CD14-positive monocyte (primary cell): Measurements from ENCODE around the gene SKOR1. TPM values are rescaled to one million over a fixed set of nuclear protein-coding genes. Genes with fewer than 3 reads are reported as not detected.

Experiments used
- DNase-seq, 3 donors: peaks; one replicate each; pipeline ENCODE4 v3.0.0-alpha.2; 2011 to 2022
- H2AFZ ChIP-seq: 2 replicates; pipeline ENCODE4 v1.6.0; 2012; ENCODE audit warnings: mild to moderate bottlenecking, low read depth, low read length, inconsistent platforms; ENCODE audit not compliant: insufficient read depth, poor library complexity, severe bottlenecking
- H3K27ac ChIP-seq, 2 donors: 1 replicate in 1 of 2; 2 replicates in 1 of 2; pipeline ENCODE4 v1.5.1; 2012 to 2013; ENCODE audit warnings: low read length in 2 of 2, control low read depth in 1 of 2, inconsistent platforms in 1 of 2, low read depth in 1 of 2, mild to moderate bottlenecking in 1 of 2
- H3K27me3 ChIP-seq, 2 donors: one replicate each; pipeline versions ENCODE4 v1.6.0 to v1.6.1; 2011 to 2013; ENCODE audit warnings: low read length in 2 of 2; ENCODE audit not compliant: control insufficient read depth in 2 of 2, insufficient read depth in 2 of 2
- H3K36me3 ChIP-seq, 2 donors: replicated peaks in 1 of 2; 1 replicate in 1 of 2; 2 replicates in 1 of 2; pipeline versions ENCODE4 v1.5.1 to v1.6.1; 2012 to 2013; ENCODE audit warnings: low read length in 2 of 2, control low read depth in 1 of 2, inconsistent platforms in 1 of 2, mild to moderate bottlenecking in 1 of 2; ENCODE audit not compliant: insufficient read depth in 2 of 2, control insufficient read depth in 1 of 2
- H3K4me1 ChIP-seq, 2 donors: 1 replicate in 1 of 2; 2 replicates in 1 of 2; pipeline versions ENCODE4 v1.5.1 to v1.6.1; 2012 to 2013; ENCODE audit warnings: low read length in 2 of 2, control low read depth in 1 of 2, inconsistent platforms in 1 of 2, mild to moderate bottlenecking in 1 of 2, moderate library complexity in 1 of 2; ENCODE audit not compliant: insufficient read depth in 2 of 2, control insufficient read depth in 1 of 2
- H3K4me2 ChIP-seq: replicated peaks from 2 replicates; pipeline ENCODE3; 2012; ENCODE audit warnings: low read length, moderate library complexity, mild to moderate bottlenecking; ENCODE audit not compliant: poor library complexity, severe bottlenecking; ENCODE audit errors: extremely low read depth
- H3K4me3 ChIP-seq, 3 experiments: fragments of 200-600 bp in 1 of 3; sonication (generic) in 1 of 3; replicated peaks in 1 of 3; 1 replicate in 2 of 3; 2 replicates in 1 of 3; pipeline ENCODE4 v1.5.1; 2011 to 2013; ENCODE audit warnings: low read length in 3 of 3, mild to moderate bottlenecking in 3 of 3, control low read depth in 2 of 3, low read depth in 2 of 3, inconsistent platforms in 1 of 3, moderate library complexity in 1 of 3
- H3K79me2 ChIP-seq: 2 replicates; pipeline ENCODE4 v1.6.0; 2012; ENCODE audit warnings: mild to moderate bottlenecking, control low read depth, inconsistent platforms, low read length, moderate library complexity; ENCODE audit not compliant: insufficient read depth
- H3K9ac ChIP-seq: 2 replicates; pipeline ENCODE4 v1.6.0; 2017; ENCODE audit warnings: low read length, mild to moderate bottlenecking; ENCODE audit not compliant: insufficient read depth, poor library complexity, severe bottlenecking
- H3K9me3 ChIP-seq, 2 donors: replicated peaks in 1 of 2; 1 replicate in 1 of 2; 2 replicates in 1 of 2; pipeline versions ENCODE4 v1.5.1 to v1.6.1; 2012 to 2013; ENCODE audit warnings: low read length in 2 of 2, control low read depth in 1 of 2; ENCODE audit not compliant: control insufficient read depth in 1 of 2, insufficient read depth in 1 of 2
- H4K20me1 ChIP-seq: 2 replicates; pipeline ENCODE4 v1.6.0; 2012; ENCODE audit warnings: mild to moderate bottlenecking, low read length, control low read depth, moderate library complexity; ENCODE audit not compliant: insufficient read depth
- H3K27ac Mint-ChIP-seq, 7 donors: one replicate each; pipeline ENCODE4 v1.8.0; 2020; ENCODE audit warnings: mild to moderate bottlenecking in 7 of 7, mixed read lengths in 7 of 7, moderate library complexity in 6 of 7, inconsistent platforms in 2 of 7
- H3K27me3 Mint-ChIP-seq, 3 donors: one replicate each; pipeline ENCODE4 v1.8.0; 2021 to 2022; ENCODE audit warnings: low read depth in 3 of 3, mild to moderate bottlenecking in 3 of 3, mixed read lengths in 3 of 3, moderate library complexity in 3 of 3, inconsistent platforms in 1 of 3
- H3K36me3 Mint-ChIP-seq, 2 donors: one replicate each; pipeline ENCODE4 v1.8.0; 2020; ENCODE audit warnings: mixed read lengths in 2 of 2, inconsistent platforms in 1 of 2, mild to moderate bottlenecking in 1 of 2
- H3K4me1 Mint-ChIP-seq: one replicate; pipeline ENCODE4 v1.8.0; 2020; ENCODE audit warnings: mild to moderate bottlenecking, mixed read lengths
- H3K4me3 Mint-ChIP-seq, 2 donors: one replicate each; pipeline ENCODE4 v1.8.0; 2020; ENCODE audit warnings: mild to moderate bottlenecking in 2 of 2, mixed read lengths in 2 of 2, moderate library complexity in 1 of 2
- H3K9me3 Mint-ChIP-seq, 7 donors: one replicate each; pipeline ENCODE4 v1.8.0; 2020 to 2022; ENCODE audit warnings: mixed read lengths in 7 of 7, mild to moderate bottlenecking in 6 of 7, moderate library complexity in 6 of 7, inconsistent platforms in 2 of 7
- CTCF ChIP-seq: fragments of 200-600 bp; IDR thresholded peaks from one replicate; pipeline ENCODE4 v1.8.0; 2022; ENCODE audit warnings: antibody characterized with exemption, mild to moderate bottlenecking
- whole genome bisulfite sequencing: methylation state at CpG from one replicate; pipeline ENCODE4 v1.1.5; 2013; ENCODE audit warnings: missing lambda C conversion rate; ENCODE audit not compliant: insufficient coverage; 5-methylcytosine and 5-hydroxymethylcytosine counted together
- intact Hi-C, 2 donors: fragments of 100-400 bp; cut with micrococcal nuclease; formaldehyde crosslinking; loops; one replicate each; pipeline versions ENCODE4 v1.15.0 to v1.15.1; 2023
- polyA plus RNA-seq, 3 donors: library from polyadenylated mRNA; depleted of rRNA in 1 of 3; unstranded in 2 of 3; stranded (reverse) in 1 of 3; fragments of 300-500 nt in 2 of 3; fragments of >200 nt in 1 of 3; fragmentation: Illumina TruSeq in 2 of 3; gene quantifications; 1 replicate in 2 of 3; 2 replicates in 1 of 3; pipeline ENCODE4 v1.2.3, GENCODE V29; 2012 to 2021

Gene SKOR1
- polyA plus RNA-seq, 3 donors, result 0.23 TPM; not detected in 2

GRCh38 chr15:67813104-67813634 lies 12.1 kb upstream of the SKOR1 start:
- peaks cover 9 to 15% of the 10 kb centered on the region in 2 donors for H3K27me3 ChIP-seq
- no peaks in the 10 kb centered on the region for H3K36me3 ChIP-seq
- H3K4me3 ChIP-seq, result no peak overlapping the region
- H3K4me3 Mint-ChIP-seq, result no peak overlapping the region
- no peaks in the 10 kb centered on the region for H3K79me2 ChIP-seq
- H3K4me2 ChIP-seq, result no peak overlapping the region
- no peak overlapping the region for H3K27ac ChIP-seq
- no peaks in the 10 kb centered on the region for H3K4me1 Mint-ChIP-seq
- H3K9me3 ChIP-seq, result no peaks in the 10 kb centered on the region
- peaks cover 17 to 27% (median 26%) of the 10 kb centered on the region in 3 donors for H3K27me3 Mint-ChIP-seq
- H3K36me3 Mint-ChIP-seq, result peaks cover 3 to 12% of the 10 kb centered on the region in 2 donors
- H3K4me1 ChIP-seq, result no peaks in the 10 kb centered on the region
- intact Hi-C loops, result no loop called here
- no peak overlapping the region for H3K9ac ChIP-seq
- no peak for DNase-seq
- peaks cover 0 to 3% (median 0%) of the 10 kb centered on the region in 7 donors for H3K9me3 Mint-ChIP-seq
- no peak overlapping the region for H2AFZ ChIP-seq
- H3K27ac Mint-ChIP-seq, result no peak overlapping the region
- TF ChIP-seq CTCF, result no peak
- H4K20me1 ChIP-seq, result no peaks in the 10 kb centered on the region
- WGBS, result 92% methylated on average over 2 of the region's 3 CpGs

GRCh38 chr15:67815036-67815592 lies 10.2 kb upstream of the SKOR1 start:
- intact Hi-C loops, result no loop called here
- 97% methylated on average over 3 of the region's 5 CpGs for WGBS
- Histone ChIP-seq H4K20me1 (no peaks in the 10 kb centered on the region), H3K4me1 (no peaks in the 10 kb centered on the region), H3K4me2 (no peak overlapping the region), H2AFZ (no peak overlapping the region), H3K9ac (no peak overlapping the region), H3K79me2 (no peaks in the 10 kb centered on the region), H3K27ac (no peak overlapping the region), H3K27me3 (peaks cover 27 to 34% of the 10 kb centered on the region in 2 donors), H3K36me3 (no peaks in the 10 kb centered on the region), H3K4me3 (no peak overlapping the region), H3K9me3 (peaks cover 0 to 7% of the 10 kb centered on the region in 2 donors)
- peaks cover 0 to 4% of the 10 kb centered on the region in 2 donors for H3K36me3 Mint-ChIP-seq
- H3K27ac Mint-ChIP-seq, result no peak overlapping the region
- H3K4me1 Mint-ChIP-seq, result no peaks in the 10 kb centered on the region
- H3K27me3 Mint-ChIP-seq, result peaks cover 35 to 47% (median 42%) of the 10 kb centered on the region in 3 donors
- DNase-seq, result no peak
- TF ChIP-seq CTCF, result no peak
- H3K9me3 Mint-ChIP-seq, result peaks cover 0 to 4% (median under 1%) of the 10 kb centered on the region in 7 donors
- no peak overlapping the region for H3K4me3 Mint-ChIP-seq
